Tibial nerve (tissue), 4 donors: ENCODE data around the gene TXNDC2.

ENCODE experiments used
- EP300 ChIP-seq, 2 donors: sonication (generic); formaldehyde crosslinking; IDR thresholded peaks; one replicate each; pipeline ENCODE4 v1.6.1; 2017; ENCODE audit warnings: antibody characterized with exemption in 2 of 2, mild to moderate bottlenecking in 1 of 2
- POLR2A ChIP-seq, 2 donors: fragments of 450-650 bp; IDR thresholded peaks; one replicate each; pipeline ENCODE4 v1.6.1; 2017; ENCODE audit warnings: antibody characterized with exemption in 2 of 2, mild to moderate bottlenecking in 2 of 2, moderate library complexity in 2 of 2
- TF ChIP-seq, protein P1 (sequence below), 5 experiments: fragments of 200-600 bp in 3 of 5; fragments of 450-650 bp in 2 of 5; sonication (generic) in 3 of 5; IDR thresholded peaks; one replicate each; pipeline ENCODE4 v1.5.1; 2016 to 2019; ENCODE audit warnings: antibody characterized with exemption in 5 of 5, mild to moderate bottlenecking in 3 of 5, moderate library complexity in 2 of 5

DNA sequence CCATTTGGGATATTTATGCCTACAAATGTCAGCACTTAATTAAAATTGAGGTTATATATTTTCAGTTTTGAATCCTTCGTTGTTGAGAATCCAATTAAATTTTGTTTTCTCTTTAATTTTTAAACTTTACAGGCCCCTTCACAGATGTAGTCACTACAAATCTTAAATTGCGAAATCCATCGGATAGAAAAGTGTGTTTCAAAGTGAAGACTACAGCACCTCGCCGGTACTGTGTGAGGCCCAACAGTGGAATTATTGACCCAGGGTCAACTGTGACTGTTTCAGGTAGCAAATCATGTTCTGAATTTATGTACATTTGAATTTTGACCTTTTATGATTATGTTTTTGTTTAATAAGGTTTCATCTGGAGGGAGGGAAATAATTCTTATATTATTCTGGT is 45.9 kb downstream of the TXNDC2 start:
- TF ChIP-seq, protein P1, sequence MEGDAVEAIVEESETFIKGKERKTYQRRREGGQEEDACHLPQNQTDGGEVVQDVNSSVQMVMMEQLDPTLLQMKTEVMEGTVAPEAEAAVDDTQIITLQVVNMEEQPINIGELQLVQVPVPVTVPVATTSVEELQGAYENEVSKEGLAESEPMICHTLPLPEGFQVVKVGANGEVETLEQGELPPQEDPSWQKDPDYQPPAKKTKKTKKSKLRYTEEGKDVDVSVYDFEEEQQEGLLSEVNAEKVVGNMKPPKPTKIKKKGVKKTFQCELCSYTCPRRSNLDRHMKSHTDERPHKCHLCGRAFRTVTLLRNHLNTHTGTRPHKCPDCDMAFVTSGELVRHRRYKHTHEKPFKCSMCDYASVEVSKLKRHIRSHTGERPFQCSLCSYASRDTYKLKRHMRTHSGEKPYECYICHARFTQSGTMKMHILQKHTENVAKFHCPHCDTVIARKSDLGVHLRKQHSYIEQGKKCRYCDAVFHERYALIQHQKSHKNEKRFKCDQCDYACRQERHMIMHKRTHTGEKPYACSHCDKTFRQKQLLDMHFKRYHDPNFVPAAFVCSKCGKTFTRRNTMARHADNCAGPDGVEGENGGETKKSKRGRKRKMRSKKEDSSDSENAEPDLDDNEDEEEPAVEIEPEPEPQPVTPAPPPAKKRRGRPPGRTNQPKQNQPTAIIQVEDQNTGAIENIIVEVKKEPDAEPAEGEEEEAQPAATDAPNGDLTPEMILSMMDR (IDR thresholded peaks at IDR 0.05) = no peak
- TF ChIP-seq POLR2A (IDR thresholded peaks at IDR 0.05) (no peak), EP300 (IDR thresholded peaks at IDR 0.05) (no peak)
